HFF-Myc (cell line): ENCODE measurements around the gene HRH1.
"Not testable (repeated sequence)": the region's sequence is repeated elsewhere in the genome, so short reads cannot be mapped to it uniquely, and the experiment has no call there.

Experiments used
- DNase-seq: peaks from one replicate; pipeline ENCODE4 v3.0.0-alpha.2; 2011; ENCODE audit warnings: low read depth; ENCODE audit errors: extremely low read depth
- H3K4me3 ChIP-seq: replicated peaks from 2 replicates; pipeline ENCODE4 v1.5.1; 2011; ENCODE audit warnings: low read depth, mild to moderate bottlenecking, control low read depth, low read length
- CTCF ChIP-seq: IDR thresholded peaks from 2 replicates; pipeline ENCODE4 v1.5.1; 2012; ENCODE audit warnings: mild to moderate bottlenecking, low read depth, low read length, control low read depth; ENCODE audit errors: missing control alignments

Gene HRH1

DNA sequence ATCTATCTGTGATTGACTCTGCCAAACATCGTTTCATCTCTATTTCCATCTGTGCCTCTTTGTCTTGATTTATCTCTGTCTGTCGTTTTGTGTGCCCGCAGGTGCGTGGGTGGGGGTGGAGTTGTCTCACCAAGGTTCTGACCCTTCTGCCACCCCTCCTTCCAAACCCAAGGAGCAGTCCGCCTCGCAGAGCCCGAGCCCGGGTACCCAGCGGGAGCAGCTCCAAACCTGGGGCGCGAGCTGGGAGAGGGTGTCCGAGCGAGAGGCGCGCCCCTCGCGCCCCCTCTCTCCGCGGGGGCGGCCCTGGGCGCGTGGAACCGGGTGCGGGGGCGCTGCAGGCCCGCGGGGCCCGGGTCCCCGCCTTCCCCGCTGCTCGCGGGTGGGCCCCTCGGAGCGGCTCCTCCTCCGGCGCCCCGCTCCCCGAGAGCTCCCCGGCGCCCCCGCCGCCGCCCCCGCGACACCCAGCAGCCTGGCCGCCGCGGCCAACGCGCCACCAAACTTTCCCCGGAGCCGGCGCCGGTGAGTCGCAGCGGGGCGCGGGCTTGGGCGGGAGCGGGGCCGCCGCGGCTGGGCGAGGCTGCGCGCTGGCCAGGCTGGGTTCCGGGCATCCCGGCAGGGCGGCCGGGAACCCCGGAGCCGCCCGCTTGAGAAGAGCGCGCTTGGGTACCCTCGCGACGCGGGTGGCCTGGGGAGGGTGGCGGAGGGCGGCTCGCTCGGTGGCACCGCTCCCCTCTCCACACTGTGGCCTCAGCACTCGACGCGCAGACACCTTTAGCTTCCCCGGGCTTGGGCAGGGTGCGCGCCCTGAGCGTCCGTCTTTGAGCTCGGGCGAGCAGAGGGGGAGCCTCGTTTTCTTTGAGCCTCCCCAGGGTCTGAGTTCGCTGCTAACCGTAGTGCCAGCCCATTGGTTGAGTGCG, at the start of gene HRH1:
Gene HRH1 (plus strand): TSS at position 458 of the 917 bp plus-strand sequence. CDS start 104,545 bp downstream, outside the sequence.
- no peak for TF ChIP-seq CTCF
- peak within 1 kb of the TSS; percentile 64 for H3K4me3 ChIP-seq
- no peak for DNase-seq

DNA sequence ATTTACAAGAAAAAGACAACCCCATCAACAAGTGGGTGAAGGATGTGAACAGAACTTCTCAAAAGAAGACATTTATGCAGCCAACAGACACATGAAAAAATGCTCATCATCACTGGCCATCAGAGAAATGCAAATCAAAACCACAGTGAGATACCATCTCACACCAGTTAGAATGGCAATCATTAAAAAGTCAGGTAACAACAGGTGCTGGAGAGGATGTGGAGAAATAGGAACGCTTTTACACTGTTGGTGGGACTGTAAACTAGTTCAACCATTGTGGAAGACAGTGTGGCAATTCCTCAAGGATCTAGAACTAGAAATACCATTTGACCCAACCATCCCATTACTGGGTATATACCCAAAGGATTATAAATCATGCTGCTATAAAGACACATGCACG, 41.0 kb upstream of the HRH1 start:
- DNase-seq, H3K4me3 ChIP-seq: not testable (repeated sequence)

DNA sequence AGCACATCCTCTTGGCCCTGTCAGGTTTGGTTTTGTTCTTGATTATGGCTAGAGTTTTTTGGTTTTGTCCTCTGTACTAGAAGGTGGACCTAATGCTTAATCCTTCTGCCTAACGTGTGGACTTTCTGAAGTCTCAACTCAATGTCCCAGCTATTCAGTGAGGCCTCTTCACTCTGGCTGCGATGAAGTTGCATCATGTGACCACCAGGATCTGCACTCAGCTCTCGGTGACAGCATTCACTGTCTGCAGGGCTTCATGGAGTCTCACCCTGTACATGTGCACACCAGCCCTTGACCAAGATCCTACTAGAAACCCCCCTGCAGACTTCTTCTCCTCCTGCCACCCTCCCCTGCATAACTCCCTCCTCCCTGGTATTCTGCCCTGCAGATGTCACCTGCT, 38.7 kb upstream of the HRH1 start:
- no peak for DNase-seq
- no peak overlapping the region for H3K4me3 ChIP-seq
- no peak for TF ChIP-seq CTCF

DNA sequence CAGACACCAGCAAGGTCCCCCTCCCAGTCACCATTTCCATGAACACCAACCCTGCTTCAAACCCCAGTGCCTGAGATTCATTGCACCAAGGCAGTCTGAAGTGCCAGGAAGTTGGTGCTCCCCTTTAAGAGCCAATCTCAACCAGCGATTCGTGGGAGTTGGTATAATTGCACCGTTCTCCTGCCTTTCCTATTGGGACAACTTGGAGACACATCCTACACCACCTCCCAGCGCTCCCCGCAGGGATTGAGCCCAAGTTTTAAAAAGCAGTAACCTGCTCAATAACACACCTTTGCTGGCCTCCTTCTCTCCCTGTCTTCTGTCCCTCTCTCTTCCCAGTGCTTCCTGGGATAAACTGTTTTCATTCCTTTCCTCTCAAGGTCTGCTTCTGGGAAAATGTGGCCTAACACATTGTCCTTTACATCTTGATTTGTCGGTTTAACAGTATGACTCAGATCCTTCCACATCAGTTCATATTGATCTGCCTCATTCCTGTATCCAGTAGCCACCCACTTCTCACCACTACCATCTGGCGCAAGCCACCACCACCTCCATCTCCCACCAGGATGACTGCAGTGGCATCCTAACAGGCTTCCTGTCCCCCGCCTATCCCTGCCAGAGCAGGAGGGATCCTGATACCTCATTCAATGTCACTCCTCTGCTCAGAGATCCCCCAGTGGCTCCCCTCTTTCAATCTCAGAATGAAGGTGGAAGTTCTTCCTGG, 37.8 kb upstream of the HRH1 start:
- no peak overlapping the region for H3K4me3 ChIP-seq
- no peak for TF ChIP-seq CTCF
- DNase-seq: no peak

DNA sequence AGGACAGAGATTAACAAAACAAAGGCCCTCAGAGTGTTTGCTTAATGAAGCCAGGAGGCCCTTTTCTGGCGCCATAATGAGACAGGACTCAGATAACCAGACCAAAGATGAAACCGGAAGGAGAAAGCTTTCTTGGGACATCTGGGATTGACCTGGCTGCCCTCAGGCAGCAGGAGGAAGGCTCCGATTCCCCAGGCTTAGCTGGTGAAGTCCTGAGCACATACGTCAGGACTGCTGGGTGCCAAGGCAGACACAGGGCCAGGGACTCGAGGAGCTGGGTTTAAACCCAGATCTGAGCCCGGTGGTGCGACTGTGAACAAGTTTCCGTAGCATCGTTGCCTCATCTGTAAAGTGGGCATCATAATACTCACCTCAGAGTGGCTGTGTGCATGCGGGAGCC, 36.7 kb upstream of the HRH1 start:
- TF ChIP-seq CTCF: no peak
- DNase-seq: no peak
- no peak overlapping the region for H3K4me3 ChIP-seq

DNA sequence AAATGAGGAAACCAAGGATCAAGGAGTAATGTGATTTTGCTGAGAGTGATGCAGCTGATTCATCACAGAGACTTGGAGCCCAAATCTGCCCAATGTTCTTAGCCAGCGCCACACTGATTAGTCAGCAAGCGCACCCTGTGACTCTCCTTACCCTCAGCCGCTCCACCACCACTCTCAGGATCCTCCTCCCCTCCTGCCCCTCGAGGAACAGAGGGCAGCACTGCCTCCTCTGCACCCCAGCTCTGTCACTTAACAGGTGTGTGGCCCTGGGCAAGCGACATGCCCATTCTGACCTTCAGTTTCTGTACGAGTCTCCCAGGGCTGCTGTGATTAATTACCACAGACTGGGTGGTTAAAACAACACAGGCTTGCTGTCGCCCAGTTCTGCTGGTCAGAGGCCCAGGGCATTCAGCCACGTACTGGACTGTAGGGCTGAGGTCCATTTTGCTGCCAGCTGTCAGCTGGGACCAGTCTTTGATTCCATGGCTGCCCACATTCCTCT, 36.1 kb upstream of the HRH1 start:
- H3K4me3 ChIP-seq: no peak overlapping the region
- TF ChIP-seq CTCF: no peak
- no peak for DNase-seq

GRCh38 chr3:11120091-11120805, 34.0 kb upstream of the HRH1 start:
- no peak overlapping the region for H3K4me3 ChIP-seq
- no peak for TF ChIP-seq CTCF
- DNase-seq: no peak
